Endothelial cell of umbilical vein (primary cell): ENCODE data around the gene KCNQ5. TPM values are rescaled to one million over a fixed set of nuclear protein-coding genes. Genes with fewer than 3 reads are reported as not detected.

Experiments used
- BruUV-seq: library from RNA; stranded (reverse); fragments of 400-500 nt; replicated peaks from 2 replicates; lab custom pipeline; 2021; lab: Mats Ljungman, UMichigan
- CTCF ChIA-PET: fragments of 300-600, 350-600 bp; sonication (Branson Sonifier 250); formaldehyde crosslinking; loops from one replicate; lab custom pipeline; 2021; ENCODE audit warnings: antibody characterized with exemption, inconsistent platforms; lab: Charles Lee
- POLR2A ChIA-PET: fragments of 300-600, 350-600 bp; sonication (Branson Sonifier 250); formaldehyde crosslinking; loops from one replicate; lab custom pipeline; 2021; ENCODE audit warnings: antibody characterized with exemption, inconsistent platforms; lab: Charles Lee
- DNase-seq: peaks from one replicate; pipeline ENCODE4 v3.0.0-alpha.2; 2011; ENCODE audit warnings: low read depth, low spot score
- FAIRE-seq: peaks from 2 replicates; lab custom pipeline; 2011; peaks lifted over from hg19 to GRCh38; lab: Jason Lieb, UNC
- H2AFZ ChIP-seq: 2 replicates; pipeline ENCODE4 v1.6.0; 2012; ENCODE audit warnings: low read depth, low read length, control low read depth, inconsistent platforms
- H3K27ac ChIP-seq: 2 replicates; pipeline ENCODE4 v1.5.1; 2011; ENCODE audit warnings: low read depth, mild to moderate bottlenecking, control low read depth, low read length, moderate library complexity; ENCODE audit not compliant: insufficient read depth
- H3K27me3 ChIP-seq, 2 experiments: 2 replicates each; pipeline versions ENCODE4 v1.6.0 to v1.6.1; 2011; ENCODE audit warnings: low read length in 2 of 2, mixed read lengths in 1 of 2; ENCODE audit not compliant: control insufficient read depth in 2 of 2, insufficient read depth in 2 of 2
- H3K36me3 ChIP-seq, 2 experiments: 2 replicates in 1 of 2; 3 replicates in 1 of 2; pipeline ENCODE4 v1.5.1; 2011; ENCODE audit warnings: low read length in 2 of 2, mild to moderate bottlenecking in 1 of 2, moderate library complexity in 1 of 2; ENCODE audit not compliant: control insufficient read depth in 2 of 2, insufficient read depth in 2 of 2; ENCODE audit errors: extremely low read depth in 1 of 2
- H3K4me1 ChIP-seq: 3 replicates; pipeline ENCODE4 v1.5.1; 2011; ENCODE audit warnings: mild to moderate bottlenecking, low read length; ENCODE audit not compliant: control insufficient read depth, insufficient read depth; ENCODE audit errors: extremely low read depth
- H3K4me2 ChIP-seq: 2 replicates; pipeline ENCODE4 v1.6.1; 2011; ENCODE audit warnings: low read length, control low read depth, mixed read lengths; ENCODE audit not compliant: insufficient read depth
- H3K4me3 ChIP-seq, 3 experiments: fragments of 200-600 bp in 1 of 3; sonication (generic), shearing (Covaris generic) in 1 of 3; replicated peaks in 1 of 3; 2 replicates each; pipeline ENCODE4 v1.5.1; 2011 to 2016; ENCODE audit warnings: control low read depth in 3 of 3, low read length in 3 of 3, mild to moderate bottlenecking in 2 of 3, inconsistent platforms in 1 of 3, low read depth in 1 of 3, moderate library complexity in 1 of 3; ENCODE audit not compliant: insufficient read depth in 1 of 3
- H3K79me2 ChIP-seq: 2 replicates; pipeline ENCODE4 v1.6.0; 2012; ENCODE audit warnings: low read length, inconsistent platforms; ENCODE audit not compliant: control insufficient read depth, insufficient read depth
- H3K9ac ChIP-seq: replicated peaks from 2 replicates; pipeline ENCODE3; 2011; ENCODE audit warnings: low read length, control low read depth; ENCODE audit not compliant: insufficient read depth; ENCODE audit errors: extremely low read depth
- H3K9me1 ChIP-seq: replicated peaks from 3 replicates; pipeline ENCODE4 v1.6.0; 2011; ENCODE audit warnings: mild to moderate bottlenecking, low read length; ENCODE audit not compliant: control insufficient read depth, insufficient read depth; ENCODE audit errors: extremely low read depth
- H3K9me3 ChIP-seq: replicated peaks from 2 replicates; pipeline ENCODE4 v1.5.1; 2012; ENCODE audit warnings: low read length, inconsistent platforms; ENCODE audit not compliant: control insufficient read depth, insufficient read depth
- H4K20me1 ChIP-seq: replicated peaks from 2 replicates; pipeline ENCODE3; 2011; ENCODE audit warnings: mild to moderate bottlenecking, low read length; ENCODE audit not compliant: control insufficient read depth, insufficient read depth; ENCODE audit errors: extremely low read depth
- EZH2 ChIP-seq: IDR thresholded peaks from 2 replicates; pipeline ENCODE4 v1.6.1; 2012; ENCODE audit warnings: borderline replicate concordance, low read depth, mild to moderate bottlenecking, moderate library complexity, low read length, inconsistent platforms; ENCODE audit not compliant: severe bottlenecking
- FOS ChIP-seq: IDR thresholded peaks from 2 replicates; pipeline ENCODE4 v1.6.1; 2011; ENCODE audit warnings: mild to moderate bottlenecking, low read length, moderate library complexity, borderline replicate concordance; ENCODE audit not compliant: insufficient read depth
- GATA2 ChIP-seq: IDR thresholded peaks from 2 replicates; pipeline ENCODE4 v1.7.0; 2011; ENCODE audit warnings: low read depth, mild to moderate bottlenecking, moderate library complexity, mixed read lengths, low read length; ENCODE audit not compliant: insufficient read length, insufficient read depth
- JUN ChIP-seq: IDR thresholded peaks from 2 replicates; pipeline ENCODE4 v1.6.1; 2011; ENCODE audit warnings: borderline replicate concordance, low read depth; ENCODE audit not compliant: insufficient read length, insufficient read depth
- MYC ChIP-seq: IDR thresholded peaks from one replicate; pipeline ENCODE4 v1.6.1; 2011; ENCODE audit warnings: mild to moderate bottlenecking, low read depth, low read length
- POLR2A ChIP-seq: IDR thresholded peaks from 2 replicates; pipeline ENCODE4 v1.6.1; 2012; ENCODE audit warnings: low read depth, mild to moderate bottlenecking, control low read depth, low read length
- POLR2AphosphoS5 ChIP-seq: IDR thresholded peaks from 2 replicates; pipeline ENCODE4 v1.6.1; 2012; ENCODE audit warnings: low read depth, mild to moderate bottlenecking, control low read depth, low read length, moderate library complexity; ENCODE audit not compliant: insufficient read depth
- dilution Hi-C: fragments of 300-500 bp; cut with MboI; formaldehyde crosslinking; loops from one replicate; pipeline ENCODE4 v1.15.0; 2019; ENCODE audit warnings: low sequenced_read_pairs; ENCODE audit not compliant: extremely low pct_ligation_motif_present
- intact Hi-C: fragments of 100-400 bp; cut with micrococcal nuclease; formaldehyde crosslinking; loops from one replicate; pipeline ENCODE4 v1.10.0; 2022
- polyA plus RNA-seq, 4 experiments: library from polyadenylated mRNA; depleted of rRNA in 3 of 4; stranded (reverse) in 3 of 4; unstranded in 1 of 4; fragments of >200 nt; gene quantifications; 2 replicates each; pipeline versions ENCODE4 v1.2.1 to v1.2.3, GENCODE V29; 2011 to 2012; ENCODE audit warnings: missing spikeins in 1 of 4
- total RNA-seq: library from RNA; stranded (reverse); gene quantifications from 2 replicates; pipeline ENCODE4 v1.2.3, GENCODE V29; 2021
- TF ChIP-seq, protein P1 (sequence below): IDR thresholded peaks from 2 replicates; pipeline ENCODE4 v1.6.1; 2011; ENCODE audit not compliant: insufficient read depth, insufficient read length
- TF ChIP-seq, protein P2 (sequence below), 2 donors: IDR thresholded peaks; 1 replicate in 1 of 2; 2 replicates in 1 of 2; pipeline ENCODE4 v1.5.1; 2011; ENCODE audit warnings: low read length in 2 of 2, mild to moderate bottlenecking in 2 of 2, moderate library complexity in 2 of 2, control low read depth in 1 of 2, inconsistent platforms in 1 of 2, low read depth in 1 of 2; ENCODE audit not compliant: insufficient read depth in 1 of 2; ENCODE audit errors: extremely low read depth in 1 of 2

Gene KCNQ5
- total and polyA plus RNA-seq, 2 donors (not counting 3 experiments of a cell fraction or from before 2014, with no cell fraction given): 0.22 TPM; not detected in 1

DNA sequence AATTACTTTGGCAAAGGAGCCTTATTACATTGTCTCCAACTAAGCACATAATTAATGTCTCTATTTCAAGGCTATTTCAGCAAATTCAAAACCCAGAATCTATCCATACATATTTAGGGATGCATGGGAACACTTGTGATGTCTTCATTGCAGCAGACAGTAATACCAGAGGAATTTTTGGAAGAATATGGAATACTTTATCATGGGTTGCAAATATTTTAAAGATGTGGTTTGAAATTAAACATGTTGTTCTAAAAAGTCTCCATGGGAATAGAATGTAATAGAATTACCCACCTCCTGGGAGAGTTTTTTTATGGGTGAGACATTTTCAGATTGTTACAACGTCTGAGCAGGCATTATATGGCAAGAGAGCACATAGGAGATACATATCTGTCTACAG lies 170.8 kb downstream of the KCNQ5 start:
- Histone ChIP-seq H2AFZ (no peak overlapping the region), H3K4me1 (no peaks in the 10 kb centered on the region), H3K9me1 (no peaks in the 10 kb centered on the region), H4K20me1 (no peaks in the 10 kb centered on the region), H3K27me3 (no peaks in the 10 kb centered on the region), H3K4me2 (no peak overlapping the region), H3K9me3 (no peaks in the 10 kb centered on the region), H3K27ac (no peak overlapping the region), H3K36me3 (no peaks in the 10 kb centered on the region), H3K9ac (no peak overlapping the region), H3K4me3 (no peak overlapping the region), H3K79me2 (no peaks in the 10 kb centered on the region)
- intact Hi-C loops: no loop called here
- ChIA-PET POLR2A (no interaction called here), CTCF (no interaction called here)
- no TSS peak for BruUV-seq
- no peak for TF ChIP-seq GATA2
- no peak for TF ChIP-seq EZH2
- FAIRE-seq: no peak
- no peak for DNase-seq
- dilution Hi-C loops: no loop called here

DNA sequence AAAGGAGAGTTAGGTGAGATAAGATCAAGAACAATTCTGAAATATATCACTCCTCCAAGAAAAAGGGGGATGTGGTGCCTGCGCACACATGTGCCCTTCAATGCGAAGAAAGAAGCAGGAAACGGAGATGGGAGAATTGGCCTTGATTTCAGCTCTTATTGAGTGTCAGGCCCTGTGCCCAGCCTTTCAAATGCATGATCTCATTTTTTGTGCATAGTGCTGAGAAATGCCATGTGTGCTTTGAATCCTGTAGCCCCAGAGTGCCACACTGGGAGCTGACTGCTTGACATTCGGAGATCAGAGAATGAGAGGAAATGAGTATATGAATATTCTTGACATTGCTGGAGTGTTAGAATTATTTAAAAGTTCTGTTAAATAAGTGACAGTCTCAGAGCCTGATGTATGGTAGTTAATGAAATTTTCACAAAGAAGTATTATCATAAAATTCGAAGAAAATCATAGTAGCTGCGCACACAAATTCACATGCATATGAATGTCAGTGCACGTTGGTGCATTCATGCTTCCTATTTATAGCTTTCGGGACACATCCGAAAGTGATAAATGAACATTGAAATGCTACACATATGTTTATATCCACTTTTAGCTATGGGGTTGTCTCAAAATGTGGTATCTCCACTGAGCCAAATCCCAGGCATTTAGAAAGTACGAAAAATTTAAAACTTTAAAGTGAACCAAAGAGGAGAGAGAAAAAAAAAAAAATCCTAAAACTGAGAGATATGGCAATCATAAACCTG lies 172.0 kb downstream of the KCNQ5 start:
- H3K9me1 ChIP-seq: no peaks in the 10 kb centered on the region
- BruUV-seq: no TSS peak
- H3K4me1 ChIP-seq: no peaks in the 10 kb centered on the region
- H3K36me3 ChIP-seq: no peaks in the 10 kb centered on the region
- H3K9ac ChIP-seq: no peak overlapping the region
- no peaks in the 10 kb centered on the region for H3K79me2 ChIP-seq
- dilution Hi-C loops: no loop called here
- no peak for TF ChIP-seq JUN
- no peak for TF ChIP-seq POLR2A
- TF ChIP-seq EZH2: no peak
- TF ChIP-seq, protein P1, sequence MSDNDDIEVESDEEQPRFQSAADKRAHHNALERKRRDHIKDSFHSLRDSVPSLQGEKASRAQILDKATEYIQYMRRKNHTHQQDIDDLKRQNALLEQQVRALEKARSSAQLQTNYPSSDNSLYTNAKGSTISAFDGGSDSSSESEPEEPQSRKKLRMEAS: no peak
- TF ChIP-seq POLR2AphosphoS5: no peak
- TF ChIP-seq, protein P2, sequence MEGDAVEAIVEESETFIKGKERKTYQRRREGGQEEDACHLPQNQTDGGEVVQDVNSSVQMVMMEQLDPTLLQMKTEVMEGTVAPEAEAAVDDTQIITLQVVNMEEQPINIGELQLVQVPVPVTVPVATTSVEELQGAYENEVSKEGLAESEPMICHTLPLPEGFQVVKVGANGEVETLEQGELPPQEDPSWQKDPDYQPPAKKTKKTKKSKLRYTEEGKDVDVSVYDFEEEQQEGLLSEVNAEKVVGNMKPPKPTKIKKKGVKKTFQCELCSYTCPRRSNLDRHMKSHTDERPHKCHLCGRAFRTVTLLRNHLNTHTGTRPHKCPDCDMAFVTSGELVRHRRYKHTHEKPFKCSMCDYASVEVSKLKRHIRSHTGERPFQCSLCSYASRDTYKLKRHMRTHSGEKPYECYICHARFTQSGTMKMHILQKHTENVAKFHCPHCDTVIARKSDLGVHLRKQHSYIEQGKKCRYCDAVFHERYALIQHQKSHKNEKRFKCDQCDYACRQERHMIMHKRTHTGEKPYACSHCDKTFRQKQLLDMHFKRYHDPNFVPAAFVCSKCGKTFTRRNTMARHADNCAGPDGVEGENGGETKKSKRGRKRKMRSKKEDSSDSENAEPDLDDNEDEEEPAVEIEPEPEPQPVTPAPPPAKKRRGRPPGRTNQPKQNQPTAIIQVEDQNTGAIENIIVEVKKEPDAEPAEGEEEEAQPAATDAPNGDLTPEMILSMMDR (IDR thresholded peaks at IDR 0.05; ENCODE audit: extremely low read depth in 1 of 2, insufficient read depth in 1 of 2, low read depth in 1 of 2, low read length in 2 of 2): no peak
- no peak for TF ChIP-seq GATA2
- no peak for TF ChIP-seq FOS
- TF ChIP-seq MYC: no peak
- ChIA-PET POLR2A (no interaction called here), CTCF (interaction anchor here (0.5 kb wide), 1 partner anchor 913 kb away, joined by 3 read pairs; no protein-coding TSS in a partner anchor)
- H2AFZ ChIP-seq: no peak overlapping the region
- no peaks in the 10 kb centered on the region for H4K20me1 ChIP-seq
- H3K4me3 ChIP-seq: no peak overlapping the region
- DNase-seq (no peak), FAIRE-seq (no peak)
- H3K9me3 ChIP-seq: no peaks in the 10 kb centered on the region
- intact Hi-C loops: no loop called here
- H3K27ac ChIP-seq: no peak overlapping the region
- no peaks in the 10 kb centered on the region for H3K27me3 ChIP-seq
- no peak overlapping the region for H3K4me2 ChIP-seq
